Nephron (organoid): ENCODE measurements around the gene CCDC93.

ENCODE experiments used
- H3K27ac Mint-ChIP-seq, 3 experiments: 2 replicates each; pipeline ENCODE4 v1.8.0; 2020; ENCODE audit warnings: mixed read lengths in 3 of 3, mild to moderate bottlenecking in 2 of 3, moderate library complexity in 1 of 3
- H3K27me3 Mint-ChIP-seq: 2 replicates; pipeline ENCODE4 v1.8.0; 2021; ENCODE audit warnings: low read depth, mild to moderate bottlenecking, moderate library complexity, mixed read lengths
- H3K36me3 Mint-ChIP-seq: 2 replicates; pipeline ENCODE4 v1.8.0; 2020; ENCODE audit warnings: low read depth, mixed read lengths
- H3K4me1 Mint-ChIP-seq: 2 replicates; pipeline ENCODE4 v1.8.0; 2020; ENCODE audit warnings: mixed read lengths
- H3K4me3 Mint-ChIP-seq, 3 experiments: 2 replicates each; pipeline ENCODE4 v1.8.0; 2020; ENCODE audit warnings: mild to moderate bottlenecking in 3 of 3, mixed read lengths in 3 of 3, moderate library complexity in 2 of 3
- H3K9me3 Mint-ChIP-seq: 2 replicates; pipeline ENCODE4 v1.8.0; 2020; ENCODE audit warnings: mixed read lengths
- TF ChIP-seq, protein P1 (sequence below), 3 experiments: fragments of 200-600 bp; sonication (generic); IDR thresholded peaks; one replicate each; pipeline ENCODE4 v1.5.0; 2021; ENCODE audit warnings: antibody characterized with exemption in 3 of 3; ENCODE audit not compliant: unreplicated experiment in 3 of 3

The CCDC93 gene

DNA sequence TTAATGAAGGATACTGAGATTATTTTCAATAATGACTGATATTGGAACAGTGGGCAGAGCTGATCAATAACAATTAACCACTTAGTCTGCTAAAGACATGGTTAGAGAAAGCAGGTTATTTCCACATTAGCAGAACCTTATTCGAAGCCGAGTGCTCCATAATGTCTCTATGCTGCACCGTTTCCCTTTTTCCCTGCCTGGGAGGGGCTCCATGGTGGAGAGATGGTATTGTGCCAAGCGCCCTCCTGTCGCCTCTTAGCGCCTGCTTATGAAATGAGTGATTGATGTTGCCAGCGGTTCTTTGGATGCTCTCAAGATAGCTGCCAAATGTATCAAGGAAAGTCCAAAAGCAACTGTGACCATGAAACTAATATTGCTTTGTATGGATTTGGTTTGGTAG, 39.8 kb upstream of the CCDC93 start:
- Mint-ChIP-seq H3K27ac (no peak overlapping the region), H3K4me3 (no peak overlapping the region), H3K27me3 (peaks cover 4% of the 10 kb centered on the region), H3K9me3 (no peaks in the 10 kb centered on the region), H3K36me3 (no peaks in the 10 kb centered on the region), H3K4me1 (peaks cover 35% of the 10 kb centered on the region)
- TF ChIP-seq, protein P1, sequence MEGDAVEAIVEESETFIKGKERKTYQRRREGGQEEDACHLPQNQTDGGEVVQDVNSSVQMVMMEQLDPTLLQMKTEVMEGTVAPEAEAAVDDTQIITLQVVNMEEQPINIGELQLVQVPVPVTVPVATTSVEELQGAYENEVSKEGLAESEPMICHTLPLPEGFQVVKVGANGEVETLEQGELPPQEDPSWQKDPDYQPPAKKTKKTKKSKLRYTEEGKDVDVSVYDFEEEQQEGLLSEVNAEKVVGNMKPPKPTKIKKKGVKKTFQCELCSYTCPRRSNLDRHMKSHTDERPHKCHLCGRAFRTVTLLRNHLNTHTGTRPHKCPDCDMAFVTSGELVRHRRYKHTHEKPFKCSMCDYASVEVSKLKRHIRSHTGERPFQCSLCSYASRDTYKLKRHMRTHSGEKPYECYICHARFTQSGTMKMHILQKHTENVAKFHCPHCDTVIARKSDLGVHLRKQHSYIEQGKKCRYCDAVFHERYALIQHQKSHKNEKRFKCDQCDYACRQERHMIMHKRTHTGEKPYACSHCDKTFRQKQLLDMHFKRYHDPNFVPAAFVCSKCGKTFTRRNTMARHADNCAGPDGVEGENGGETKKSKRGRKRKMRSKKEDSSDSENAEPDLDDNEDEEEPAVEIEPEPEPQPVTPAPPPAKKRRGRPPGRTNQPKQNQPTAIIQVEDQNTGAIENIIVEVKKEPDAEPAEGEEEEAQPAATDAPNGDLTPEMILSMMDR (IDR thresholded peaks at IDR 0.05; ENCODE audit: unreplicated experiment in 3 of 3), result no peak

DNA sequence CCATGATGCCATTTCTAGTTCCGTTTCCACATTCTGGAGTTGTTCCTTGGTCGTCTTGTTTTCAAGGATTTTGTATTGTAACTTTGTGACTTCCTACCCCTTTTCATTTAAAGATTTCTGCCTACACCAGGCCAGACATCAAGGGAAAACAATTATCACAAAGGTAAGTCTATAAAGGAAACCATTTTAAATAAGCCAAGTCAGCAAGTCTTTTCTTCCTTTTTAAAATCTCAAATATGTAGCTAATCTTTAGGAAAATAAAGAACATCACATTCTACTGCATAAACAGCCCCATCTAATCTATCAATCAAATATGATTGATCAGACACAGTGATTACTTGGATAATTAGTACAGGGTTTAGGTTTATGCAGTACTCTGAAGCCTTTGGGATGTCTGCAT, 38.6 kb upstream of the CCDC93 start:
- H3K4me3 Mint-ChIP-seq, result no peak overlapping the region
- H3K36me3 Mint-ChIP-seq, result no peaks in the 10 kb centered on the region
- no peaks in the 10 kb centered on the region for H3K9me3 Mint-ChIP-seq
- no peak overlapping the region for H3K27ac Mint-ChIP-seq
- TF ChIP-seq, protein P1 (IDR thresholded peaks at IDR 0.05; ENCODE audit: unreplicated experiment in 3 of 3), result no peak
- peaks cover 37% of the 10 kb centered on the region for H3K4me1 Mint-ChIP-seq
- peaks cover 4% of the 10 kb centered on the region for H3K27me3 Mint-ChIP-seq

DNA sequence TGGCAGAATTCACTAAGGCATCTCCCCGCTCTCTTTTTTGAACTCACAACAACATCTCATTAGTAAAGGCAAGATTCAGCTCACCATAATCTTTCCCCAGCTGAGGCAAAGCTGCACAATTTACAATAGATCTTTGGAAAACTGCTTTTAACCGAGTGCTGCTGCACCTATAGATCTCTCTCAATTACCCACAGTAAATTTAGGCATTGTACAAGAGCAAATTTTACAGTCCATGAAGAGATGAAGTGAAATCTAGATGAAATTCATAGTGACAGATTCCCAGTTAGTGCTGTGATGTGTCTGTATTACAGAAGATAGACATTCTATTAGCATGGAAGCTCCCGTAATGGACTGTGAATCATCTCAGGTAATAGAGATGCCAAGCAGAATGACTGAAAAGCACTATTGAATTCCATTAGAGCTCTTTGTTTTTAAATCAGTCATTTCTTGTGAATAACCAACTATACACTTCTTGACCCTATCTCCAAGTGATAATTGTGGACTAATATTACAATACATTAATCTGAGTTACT, 38.0 kb upstream of the CCDC93 start:
- peaks cover 41% of the 10 kb centered on the region for H3K4me1 Mint-ChIP-seq
- H3K4me3 Mint-ChIP-seq, result no peak overlapping the region
- no peaks in the 10 kb centered on the region for H3K36me3 Mint-ChIP-seq
- H3K9me3 Mint-ChIP-seq, result no peaks in the 10 kb centered on the region
- TF ChIP-seq, protein P1 (IDR thresholded peaks at IDR 0.05; ENCODE audit: unreplicated experiment in 3 of 3), result no peak
- no peak overlapping the region for H3K27ac Mint-ChIP-seq
- H3K27me3 Mint-ChIP-seq, result peaks cover 4% of the 10 kb centered on the region

DNA sequence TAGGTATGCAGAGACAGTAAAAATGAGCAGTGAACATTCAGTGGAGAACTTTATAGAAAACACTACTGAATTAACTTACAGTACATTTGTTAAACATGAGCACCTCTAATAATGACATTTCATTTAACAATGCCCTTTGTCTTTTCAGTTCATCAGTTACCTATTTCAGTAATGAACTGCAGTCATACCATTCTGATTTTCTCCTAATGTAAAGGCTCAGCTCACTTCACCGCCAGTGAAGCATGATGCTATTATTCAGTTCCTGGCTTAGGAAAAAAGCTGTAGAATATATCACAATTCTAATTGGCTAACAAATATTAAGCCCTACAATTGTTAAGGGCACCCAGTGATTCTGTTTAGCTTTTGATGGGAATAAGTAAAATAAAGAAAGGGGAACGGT, 37.1 kb upstream of the CCDC93 start:
- no peaks in the 10 kb centered on the region for H3K36me3 Mint-ChIP-seq
- TF ChIP-seq, protein P1 (IDR thresholded peaks at IDR 0.05; ENCODE audit: unreplicated experiment in 3 of 3), result no peak
- H3K4me1 Mint-ChIP-seq, result peaks cover 41% of the 10 kb centered on the region
- H3K27me3 Mint-ChIP-seq, result peaks cover 4% of the 10 kb centered on the region
- H3K27ac Mint-ChIP-seq, result peak overlapping the region; percentile 22 to 78 (median 56)
- no peaks in the 10 kb centered on the region for H3K9me3 Mint-ChIP-seq
- no peak overlapping the region for H3K4me3 Mint-ChIP-seq

DNA sequence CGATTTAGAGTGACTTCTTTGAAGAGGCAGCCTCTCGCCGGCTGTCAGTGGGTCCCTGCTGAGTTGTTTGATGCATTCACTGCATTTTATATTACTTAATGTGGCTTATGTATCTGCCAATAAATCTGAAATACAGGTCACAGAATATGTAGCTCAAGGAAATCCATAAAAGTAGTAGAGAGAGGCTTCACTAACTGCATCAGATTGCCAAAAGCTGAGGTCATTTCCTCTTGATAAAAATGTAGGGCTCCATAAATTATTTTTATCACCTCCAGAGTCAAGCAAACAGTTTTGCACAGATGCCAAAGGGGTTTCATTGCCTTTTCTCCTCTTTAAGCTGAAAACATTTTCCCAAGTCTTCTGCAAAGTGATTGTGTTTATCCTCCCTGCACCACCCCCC, 36.5 kb upstream of the CCDC93 start:
- no peaks in the 10 kb centered on the region for H3K36me3 Mint-ChIP-seq
- TF ChIP-seq, protein P1 (IDR thresholded peaks at IDR 0.05; ENCODE audit: unreplicated experiment in 3 of 3), result no peak
- peaks cover 35% of the 10 kb centered on the region for H3K4me1 Mint-ChIP-seq
- no peak overlapping the region for H3K4me3 Mint-ChIP-seq
- H3K27me3 Mint-ChIP-seq, result peaks cover 4% of the 10 kb centered on the region
- H3K9me3 Mint-ChIP-seq, result no peaks in the 10 kb centered on the region
- H3K27ac Mint-ChIP-seq, result peak overlapping the region; percentile 22 to 78 (median 56)

DNA sequence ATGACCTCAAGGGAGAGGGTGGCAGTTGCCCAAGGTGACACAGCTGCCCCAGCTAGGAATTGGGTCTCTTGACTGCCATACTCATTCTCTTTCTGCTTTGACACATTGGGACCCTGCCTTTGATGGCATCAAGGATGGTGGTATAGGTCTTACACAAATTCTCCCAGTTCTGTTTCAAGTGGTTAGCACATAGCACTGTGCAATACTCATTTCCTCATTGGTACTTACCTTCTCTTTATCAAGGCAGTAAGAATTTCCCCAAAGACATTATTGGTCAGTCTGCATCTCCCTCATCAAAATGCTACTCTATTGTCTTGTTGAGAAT, 35.9 kb upstream of the CCDC93 start:
- TF ChIP-seq, protein P1 (IDR thresholded peaks at IDR 0.05; ENCODE audit: unreplicated experiment in 3 of 3), result no peak
- Mint-ChIP-seq H3K9me3 (no peaks in the 10 kb centered on the region), H3K4me3 (no peak overlapping the region), H3K36me3 (no peaks in the 10 kb centered on the region), H3K27ac (peak overlapping the region; percentile 22 to 78 (median 56)), H3K27me3 (peaks cover 4% of the 10 kb centered on the region), H3K4me1 (peaks cover 31% of the 10 kb centered on the region)
